ENCODE data around the gene SACS.

Gene SACS

DNA sequence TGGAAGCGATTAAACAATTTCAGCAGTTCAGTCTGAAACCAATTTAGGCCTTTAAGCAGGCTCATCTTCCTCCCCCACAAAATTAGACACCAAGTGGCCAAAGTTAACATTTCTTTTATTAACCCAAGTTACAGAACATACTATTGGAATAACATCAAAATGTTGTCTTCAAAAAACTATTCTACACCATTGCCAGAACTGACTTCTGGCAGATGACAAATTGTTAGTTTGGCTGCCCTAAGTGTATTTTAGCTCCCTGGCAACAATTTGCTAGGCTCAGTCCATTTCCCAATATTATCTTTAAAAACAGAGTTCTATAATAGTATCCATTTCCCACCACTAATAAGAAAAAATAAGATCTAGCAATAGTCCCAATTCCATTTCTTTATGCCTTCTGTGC is 144.9 kb downstream of the SACS start:
- TF ChIP-seq, protein P1, sequence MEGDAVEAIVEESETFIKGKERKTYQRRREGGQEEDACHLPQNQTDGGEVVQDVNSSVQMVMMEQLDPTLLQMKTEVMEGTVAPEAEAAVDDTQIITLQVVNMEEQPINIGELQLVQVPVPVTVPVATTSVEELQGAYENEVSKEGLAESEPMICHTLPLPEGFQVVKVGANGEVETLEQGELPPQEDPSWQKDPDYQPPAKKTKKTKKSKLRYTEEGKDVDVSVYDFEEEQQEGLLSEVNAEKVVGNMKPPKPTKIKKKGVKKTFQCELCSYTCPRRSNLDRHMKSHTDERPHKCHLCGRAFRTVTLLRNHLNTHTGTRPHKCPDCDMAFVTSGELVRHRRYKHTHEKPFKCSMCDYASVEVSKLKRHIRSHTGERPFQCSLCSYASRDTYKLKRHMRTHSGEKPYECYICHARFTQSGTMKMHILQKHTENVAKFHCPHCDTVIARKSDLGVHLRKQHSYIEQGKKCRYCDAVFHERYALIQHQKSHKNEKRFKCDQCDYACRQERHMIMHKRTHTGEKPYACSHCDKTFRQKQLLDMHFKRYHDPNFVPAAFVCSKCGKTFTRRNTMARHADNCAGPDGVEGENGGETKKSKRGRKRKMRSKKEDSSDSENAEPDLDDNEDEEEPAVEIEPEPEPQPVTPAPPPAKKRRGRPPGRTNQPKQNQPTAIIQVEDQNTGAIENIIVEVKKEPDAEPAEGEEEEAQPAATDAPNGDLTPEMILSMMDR (IDR thresholded peaks at IDR 0.05): no peak

DNA sequence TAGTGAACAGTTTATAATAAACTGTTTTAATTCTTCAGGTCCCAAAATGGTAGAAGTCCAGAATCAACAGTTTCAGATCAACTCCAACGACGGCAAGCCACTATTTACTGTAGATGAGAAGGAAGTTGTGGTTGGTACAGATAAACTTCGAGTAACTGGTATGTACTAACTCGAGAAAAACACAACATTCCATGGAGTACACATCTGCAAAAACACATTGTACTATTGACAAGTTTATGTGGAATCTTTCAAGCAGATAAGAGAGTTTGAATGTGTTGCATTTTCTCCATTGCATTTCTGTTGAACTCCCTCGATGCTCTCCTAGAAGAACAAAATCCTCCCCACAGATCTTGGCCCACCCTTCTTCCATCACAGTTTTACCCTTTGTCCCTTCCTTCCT is 154.2 kb downstream of the SACS start:
- TF ChIP-seq, protein P1 (IDR thresholded peaks at IDR 0.05): no peak

Data from LNCAP (cell line).